ENCODE data around the gene C19orf44. TPM values are rescaled to one million over a fixed set of nuclear protein-coding genes. Genes with fewer than 3 reads are reported as not detected.
"Not testable (repeated sequence)": the region's sequence is repeated elsewhere in the genome, so short reads cannot be mapped to it uniquely, and the experiment has no call there.

Gene C19orf44
- polyA plus RNA-seq, 1 experiment: 2.3 TPM

DNA sequence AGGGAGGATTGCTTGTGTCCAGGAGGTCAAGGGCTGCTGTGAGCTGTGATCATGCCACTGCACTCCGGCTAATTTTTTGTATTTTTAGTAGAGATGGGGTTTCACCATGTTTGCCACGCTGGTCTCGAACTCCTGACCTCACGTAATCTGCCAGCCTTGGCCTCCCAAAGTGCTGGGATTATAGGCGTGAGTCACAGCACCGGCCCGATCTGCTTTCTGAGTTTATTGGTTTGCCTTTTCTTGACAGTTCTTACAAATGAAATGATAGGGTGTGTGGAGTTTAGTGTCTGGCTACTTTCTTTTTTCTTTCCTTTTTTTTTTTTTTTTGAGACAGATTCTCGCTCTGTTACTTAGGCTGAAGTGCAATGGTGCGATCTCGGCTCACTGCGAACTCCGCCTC, 848 bp downstream of the C19orf44 start:
- Histone ChIP-seq H3K27me3 (ENCODE audit: control insufficient read depth, insufficient read depth, low read length) (no peaks in the 10 kb centered on the region), H3K4me3 (ENCODE audit: low read depth, low read length) (peak overlapping the region; percentile 94), H3K27ac (ENCODE audit: low read depth, low read length) (peak overlapping the region; percentile 52), H3K9me3 (ENCODE audit: control insufficient read depth, insufficient read depth, low read length) (no peaks in the 10 kb centered on the region)
- CTCF ChIA-PET: interaction anchor here (0.6 kb wide), 1 partner anchor 11 kb away, joined by 3 read pairs; no protein-coding TSS in a partner anchor
- TF ChIP-seq, protein P1, sequence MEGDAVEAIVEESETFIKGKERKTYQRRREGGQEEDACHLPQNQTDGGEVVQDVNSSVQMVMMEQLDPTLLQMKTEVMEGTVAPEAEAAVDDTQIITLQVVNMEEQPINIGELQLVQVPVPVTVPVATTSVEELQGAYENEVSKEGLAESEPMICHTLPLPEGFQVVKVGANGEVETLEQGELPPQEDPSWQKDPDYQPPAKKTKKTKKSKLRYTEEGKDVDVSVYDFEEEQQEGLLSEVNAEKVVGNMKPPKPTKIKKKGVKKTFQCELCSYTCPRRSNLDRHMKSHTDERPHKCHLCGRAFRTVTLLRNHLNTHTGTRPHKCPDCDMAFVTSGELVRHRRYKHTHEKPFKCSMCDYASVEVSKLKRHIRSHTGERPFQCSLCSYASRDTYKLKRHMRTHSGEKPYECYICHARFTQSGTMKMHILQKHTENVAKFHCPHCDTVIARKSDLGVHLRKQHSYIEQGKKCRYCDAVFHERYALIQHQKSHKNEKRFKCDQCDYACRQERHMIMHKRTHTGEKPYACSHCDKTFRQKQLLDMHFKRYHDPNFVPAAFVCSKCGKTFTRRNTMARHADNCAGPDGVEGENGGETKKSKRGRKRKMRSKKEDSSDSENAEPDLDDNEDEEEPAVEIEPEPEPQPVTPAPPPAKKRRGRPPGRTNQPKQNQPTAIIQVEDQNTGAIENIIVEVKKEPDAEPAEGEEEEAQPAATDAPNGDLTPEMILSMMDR (IDR thresholded peaks at IDR 0.05; ENCODE audit: low read depth, low read length): no peak
- POLR2A ChIA-PET: interaction anchor here (0.6 to 1.6 kb wide), 4 partner anchors 12 to 1246 kb away, joined by 3 to 7 read pairs (median 4); no protein-coding TSS in a partner anchor
- DNase-seq (ENCODE audit: low read depth, low spot score): no peak

DNA sequence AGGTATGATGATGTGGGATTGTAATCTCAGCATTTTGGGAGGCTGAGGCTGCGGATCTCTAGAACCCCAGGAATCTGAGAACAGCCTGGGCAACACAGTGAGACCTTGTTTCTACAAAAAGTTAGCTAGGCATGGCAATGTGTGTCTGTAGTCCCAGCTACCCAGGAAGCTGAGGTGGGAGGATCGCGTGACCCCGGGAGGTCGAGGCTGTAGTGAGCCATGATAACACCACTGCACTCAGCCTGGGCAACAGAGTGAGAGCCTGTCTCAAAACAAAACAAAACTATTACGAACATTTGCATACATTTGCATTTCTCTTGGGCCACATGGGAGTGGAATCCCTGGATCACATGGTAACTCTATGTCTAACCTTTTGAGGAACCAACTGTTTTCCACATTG, 1.6 kb downstream of the C19orf44 start:
- DNase-seq (ENCODE audit: low read depth, low spot score): no peak
- ChIA-PET POLR2A (no interaction called here), CTCF (no interaction called here)
- Histone ChIP-seq H3K27ac (ENCODE audit: low read depth, low read length) (no peak overlapping the region), H3K4me3 (ENCODE audit: low read depth, low read length) (no peak overlapping the region), H3K27me3 (ENCODE audit: control insufficient read depth, insufficient read depth, low read length) (no peaks in the 10 kb centered on the region), H3K9me3 (ENCODE audit: control insufficient read depth, insufficient read depth, low read length) (no peaks in the 10 kb centered on the region)
- TF ChIP-seq, protein P1 (IDR thresholded peaks at IDR 0.05; ENCODE audit: low read depth, low read length): no peak

GRCh38 chr19:16504271-16504670, 8.1 kb downstream of the C19orf44 start:
- no peak overlapping the region for H3K27ac ChIP-seq (ENCODE audit: low read depth, low read length)
- DNase-seq (ENCODE audit: low read depth, low spot score): no peak
- TF ChIP-seq, protein P1 (IDR thresholded peaks at IDR 0.05; ENCODE audit: low read depth, low read length): no peak
- H3K27me3 ChIP-seq (ENCODE audit: control insufficient read depth, insufficient read depth, low read length): no peaks in the 10 kb centered on the region
- H3K4me3 ChIP-seq (ENCODE audit: low read depth, low read length): no peak overlapping the region
- H3K9me3 ChIP-seq (ENCODE audit: control insufficient read depth, insufficient read depth, low read length): no peaks in the 10 kb centered on the region
- ChIA-PET POLR2A (no interaction called here), CTCF (no interaction called here)

- H3K27me3 ChIP-seq (ENCODE audit: control insufficient read depth, insufficient read depth, low read length); DNase-seq (ENCODE audit: low read depth, low spot score); CTCF ChIA-PET; H3K27ac ChIP-seq (ENCODE audit: low read depth, low read length); H3K4me3 ChIP-seq (ENCODE audit: low read depth, low read length); POLR2A ChIA-PET; H3K9me3 ChIP-seq (ENCODE audit: control insufficient read depth, insufficient read depth, low read length): not testable (repeated sequence)
Observed at GRCh38 chr19:16506161-16506560, 10.0 kb downstream of the C19orf44 start.

DNA sequence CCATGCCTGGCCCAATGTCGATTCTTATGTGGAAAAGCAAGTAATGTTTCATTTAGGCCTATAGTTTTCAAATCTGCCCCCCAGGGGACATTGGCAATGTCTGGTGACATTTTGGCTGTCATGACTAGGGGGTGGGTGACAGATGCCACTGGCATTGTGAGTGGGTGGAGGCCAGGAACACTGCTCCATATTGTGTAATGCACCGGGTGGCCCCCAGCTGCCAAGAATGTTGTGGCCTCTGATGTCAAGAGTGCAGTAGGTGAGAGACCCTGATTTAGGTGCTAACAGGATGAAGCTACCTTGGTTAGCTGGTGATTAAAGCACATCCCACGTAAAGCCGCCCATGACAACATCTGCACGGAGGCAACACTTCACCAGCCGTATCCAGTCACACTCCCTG, 10.8 kb downstream of the C19orf44 start:
- Histone ChIP-seq H3K9me3 (ENCODE audit: control insufficient read depth, insufficient read depth, low read length) (no peaks in the 10 kb centered on the region), H3K4me3 (ENCODE audit: low read depth, low read length) (no peak overlapping the region), H3K27me3 (ENCODE audit: control insufficient read depth, insufficient read depth, low read length) (no peaks in the 10 kb centered on the region), H3K27ac (ENCODE audit: low read depth, low read length) (no peak overlapping the region)
- POLR2A ChIA-PET: no interaction called here
- TF ChIP-seq, protein P1 (IDR thresholded peaks at IDR 0.05; ENCODE audit: low read depth, low read length): no peak
- DNase-seq (ENCODE audit: low read depth, low spot score): no peak
- CTCF ChIA-PET: no interaction called here

DNA sequence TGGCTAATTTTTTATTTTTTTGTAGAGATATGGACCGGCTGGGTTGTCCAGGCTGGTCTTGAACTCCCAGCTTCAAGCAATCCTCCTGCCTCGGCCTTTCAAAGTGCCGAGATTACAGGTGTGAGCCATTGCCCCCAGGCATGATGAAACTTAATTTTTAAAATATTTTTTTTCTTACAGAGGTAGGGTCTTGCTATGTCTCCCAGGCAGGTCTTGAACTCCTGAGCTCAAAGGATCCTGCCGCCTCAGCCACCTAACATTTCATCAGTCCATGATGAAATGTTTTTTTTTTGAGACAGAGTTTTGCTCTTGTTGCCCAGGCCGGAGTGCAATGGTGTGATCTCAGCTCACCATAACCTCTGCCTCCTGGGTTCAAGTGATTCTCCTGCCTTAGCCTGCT, 12.4 kb downstream of the C19orf44 start:
- CTCF ChIA-PET: no interaction called here
- no peak for DNase-seq (ENCODE audit: low read depth, low spot score)
- H3K4me3 ChIP-seq (ENCODE audit: low read depth, low read length): no peak overlapping the region
- POLR2A ChIA-PET: interaction anchor here (0.7 kb wide), 1 partner anchor 12 kb away, joined by 3 read pairs; the partner anchor contains the start of genes C19orf44 and CALR3
- H3K9me3 ChIP-seq (ENCODE audit: control insufficient read depth, insufficient read depth, low read length): no peaks in the 10 kb centered on the region
- TF ChIP-seq, protein P1 (IDR thresholded peaks at IDR 0.05; ENCODE audit: low read depth, low read length): no peak
- H3K27me3 ChIP-seq (ENCODE audit: control insufficient read depth, insufficient read depth, low read length): no peaks in the 10 kb centered on the region
- no peak overlapping the region for H3K27ac ChIP-seq (ENCODE audit: low read depth, low read length)
